GM10248 (cell line): Measurements from ENCODE around the gene SMCO1.
"Not testable (repeated sequence)": the region's sequence is repeated elsewhere in the genome, so short reads cannot be mapped to it uniquely, and the experiment has no call there.

Source experiments
- CTCF ChIA-PET: fragments of 300-600 bp; sonication (Branson Sonifier 250); formaldehyde crosslinking; extraction: SDS; loops from one replicate; lab custom pipeline; 2021; ENCODE audit warnings: antibody characterized with exemption; lab: Yijun Ruan, JAX
- POLR2A ChIA-PET: fragments of 350-650 bp; sonication (Branson Sonifier 250); formaldehyde crosslinking; extraction: SDS; loops from one replicate; lab custom pipeline; 2020; ENCODE audit warnings: antibody characterized with exemption; lab: Yijun Ruan, JAX
- DNase-seq: peaks from one replicate; pipeline ENCODE4 v3.0.0; 2012; ENCODE audit errors: extremely low spot score
- TF ChIP-seq, protein P1 (sequence below): IDR thresholded peaks from 2 replicates; pipeline ENCODE4 v1.5.1; 2012; ENCODE audit warnings: mild to moderate bottlenecking, low read depth; ENCODE audit errors: extremely low read depth, missing control alignments, control extremely low read depth

The SMCO1 gene

GRCh38 chr3:196458063-196458462, 57.1 kb downstream of the SMCO1 start:
- POLR2A ChIA-PET: no interaction called here

DNA sequence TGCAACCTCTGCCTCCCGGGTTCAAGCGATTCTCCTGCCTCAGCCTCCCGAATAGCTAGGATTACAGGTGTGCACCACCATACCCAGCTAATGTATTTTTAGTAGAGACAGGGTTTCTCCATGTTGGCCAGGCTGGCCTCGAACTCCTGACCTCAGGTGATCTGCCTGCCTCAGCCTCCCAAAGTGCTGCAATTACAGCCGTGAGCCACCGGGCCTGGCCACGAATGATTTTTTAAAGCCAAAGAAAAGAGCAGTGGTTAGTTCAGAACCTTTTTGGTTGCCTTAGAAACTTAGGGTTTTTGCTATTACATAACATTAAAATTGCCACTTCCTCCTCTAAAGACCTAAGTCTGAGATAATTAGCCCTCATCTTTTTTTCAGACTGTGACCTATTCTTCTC, 57.7 kb downstream of the SMCO1 start:
- DNase-seq: not testable (repeated sequence)
- ChIA-PET CTCF (interaction anchor here (2.3 to 3.6 kb wide), 2 partner anchors 16 to 71 kb away, joined by 7 to 17 read pairs; no protein-coding TSS in a partner anchor), POLR2A (interaction anchor here (0.6 kb wide), 1 partner anchor 30 kb away, joined by 3 read pairs; no protein-coding TSS in a partner anchor)

More at GRCh38 chr3:196458063-196458462, 57.1 kb downstream of the SMCO1 start:
- TF ChIP-seq, protein P1, sequence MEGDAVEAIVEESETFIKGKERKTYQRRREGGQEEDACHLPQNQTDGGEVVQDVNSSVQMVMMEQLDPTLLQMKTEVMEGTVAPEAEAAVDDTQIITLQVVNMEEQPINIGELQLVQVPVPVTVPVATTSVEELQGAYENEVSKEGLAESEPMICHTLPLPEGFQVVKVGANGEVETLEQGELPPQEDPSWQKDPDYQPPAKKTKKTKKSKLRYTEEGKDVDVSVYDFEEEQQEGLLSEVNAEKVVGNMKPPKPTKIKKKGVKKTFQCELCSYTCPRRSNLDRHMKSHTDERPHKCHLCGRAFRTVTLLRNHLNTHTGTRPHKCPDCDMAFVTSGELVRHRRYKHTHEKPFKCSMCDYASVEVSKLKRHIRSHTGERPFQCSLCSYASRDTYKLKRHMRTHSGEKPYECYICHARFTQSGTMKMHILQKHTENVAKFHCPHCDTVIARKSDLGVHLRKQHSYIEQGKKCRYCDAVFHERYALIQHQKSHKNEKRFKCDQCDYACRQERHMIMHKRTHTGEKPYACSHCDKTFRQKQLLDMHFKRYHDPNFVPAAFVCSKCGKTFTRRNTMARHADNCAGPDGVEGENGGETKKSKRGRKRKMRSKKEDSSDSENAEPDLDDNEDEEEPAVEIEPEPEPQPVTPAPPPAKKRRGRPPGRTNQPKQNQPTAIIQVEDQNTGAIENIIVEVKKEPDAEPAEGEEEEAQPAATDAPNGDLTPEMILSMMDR: no peak
- CTCF ChIA-PET: interaction anchor here (2.3 kb wide), 1 partner anchor 71 kb away, joined by 7 read pairs; no protein-coding TSS in a partner anchor
- DNase-seq: no peak
